GM13976 (cell line): ENCODE measurements around the gene PSMD14.

Source experiments
- DNase-seq: peaks from one replicate; pipeline ENCODE4 v3.0.0; 2012; ENCODE audit warnings: low spot score
- CTCF ChIP-seq: IDR thresholded peaks from 2 replicates; pipeline ENCODE4 v1.5.1; 2012; ENCODE audit warnings: borderline replicate concordance, mild to moderate bottlenecking; ENCODE audit not compliant: insufficient read depth; ENCODE audit errors: extremely low read depth, missing control alignments, control extremely low read depth
- in situ Hi-C: fragments of 300-500 bp; cut with MboI; formaldehyde crosslinking; loops from one replicate; pipeline ENCODE4 v1.12.0; 2022; ENCODE audit warnings: low sequenced_read_pairs, mixed read lengths, inconsistent platforms; ENCODE audit not compliant: unreplicated experiment

PSMD14 gene

GRCh38 chr2:161370981-161371380 is 62.8 kb downstream of the PSMD14 start:
- DNase-seq, result no peak
- in situ Hi-C loops, result no loop called here
- no peak for TF ChIP-seq CTCF

GRCh38 chr2:161371869-161372268 is 63.6 kb downstream of the PSMD14 start:
- no peak for TF ChIP-seq CTCF
- DNase-seq, result no peak
- in situ Hi-C loops, result no loop called here

- no peak for TF ChIP-seq CTCF
- DNase-seq, result no peak
- in situ Hi-C loops, result no loop called here
Observed at GRCh38 chr2:161373942-161374341, 65.7 kb downstream of the PSMD14 start.

- DNase-seq, result no peak
- in situ Hi-C loops, result no loop called here
Observed at GRCh38 chr2:161374446-161374845, 66.2 kb downstream of the PSMD14 start.

GRCh38 chr2:161379740-161380139 is 71.5 kb downstream of the PSMD14 start:
- DNase-seq, result no peak
- no peak for TF ChIP-seq CTCF
- in situ Hi-C loops, result no loop called here

More at GRCh38 chr2:161374446-161374845, 66.2 kb downstream of the PSMD14 start:
- no peak for TF ChIP-seq CTCF

GRCh38 chr2:161381546-161381945 is 73.3 kb downstream of the PSMD14 start:
- no peak for DNase-seq
- in situ Hi-C loops, result no loop called here
- TF ChIP-seq CTCF, result no peak

GRCh38 chr2:161382747-161383146 is 74.5 kb downstream of the PSMD14 start:
- TF ChIP-seq CTCF, result no peak
- DNase-seq, result no peak
- in situ Hi-C loops, result no loop called here
